Ishikawa (cell line): Measurements from ENCODE around the gene RRBP1.

Source experiments
- CEBPB ChIP-seq: IDR thresholded peaks from 2 replicates; pipeline ENCODE4 v1.6.1; 2012
- EP300 ChIP-seq: IDR thresholded peaks from 2 replicates; pipeline ENCODE4 v1.6.1; 2012; ENCODE audit warnings: borderline replicate concordance
- RAD21 ChIP-seq: IDR thresholded peaks from 2 replicates; pipeline ENCODE4 v1.6.1; 2012; ENCODE audit warnings: low read depth
- REST ChIP-seq: IDR thresholded peaks from 2 replicates; pipeline ENCODE4 v1.6.1; 2012; ENCODE audit warnings: low read depth, mild to moderate bottlenecking
- TAF1 ChIP-seq: IDR thresholded peaks from 2 replicates; pipeline ENCODE4 v1.6.1; 2012; ENCODE audit warnings: low read depth, mild to moderate bottlenecking
- TCF12 ChIP-seq: IDR thresholded peaks from 2 replicates; pipeline ENCODE4 v1.6.1; 2012; ENCODE audit warnings: low read depth

DNA sequence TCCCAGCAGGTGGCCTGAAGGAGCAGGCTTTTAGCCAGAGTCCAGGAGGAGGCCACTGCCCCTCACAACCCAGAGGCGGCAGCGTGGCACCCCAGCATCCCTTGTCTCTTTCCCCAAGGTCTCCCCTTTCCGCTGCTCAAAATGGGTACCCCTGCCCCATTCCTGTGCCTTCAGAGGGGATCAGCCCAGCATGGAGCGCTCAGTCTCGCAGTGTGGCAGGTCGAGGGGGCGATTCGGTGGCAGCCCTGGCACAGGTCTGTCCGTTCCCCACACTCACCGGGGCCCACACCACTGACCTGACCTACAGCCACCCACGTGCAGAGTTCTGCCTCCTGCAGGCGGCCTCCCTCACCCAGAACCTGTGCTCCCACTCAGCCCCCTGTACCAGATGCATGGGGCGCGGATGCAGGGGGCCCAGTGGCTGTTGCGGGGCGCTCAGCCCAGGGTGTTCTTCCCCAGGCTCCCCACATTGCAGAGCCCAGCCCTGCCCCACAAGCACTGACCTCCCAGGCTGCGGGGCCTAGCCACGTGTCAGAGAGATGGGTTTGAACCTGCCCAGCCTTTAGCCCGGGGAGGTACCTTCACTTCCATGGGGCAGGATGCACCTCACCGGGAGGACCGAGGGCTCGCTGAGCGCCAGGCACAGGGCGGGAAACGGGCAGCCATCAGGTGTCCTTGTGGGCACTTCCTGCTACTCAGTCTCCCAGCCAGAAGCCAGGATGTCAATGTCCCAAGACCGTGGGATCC, 70.3 kb downstream of the RRBP1 start:
- TF ChIP-seq EP300 (no peak), TAF1 (no peak), CEBPB (no peak), RAD21 (no peak), TCF12 (no peak), REST (no peak)
